ENCODE data around the gene MAGEA9B.
"Not testable (repeated sequence)": the region's sequence is repeated elsewhere in the genome, so short reads cannot be mapped to it uniquely, and the experiment has no call there.

Gene MAGEA9B

GRCh38 chrX:149563359-149563758 is 23.9 kb downstream of the MAGEA9B start:
- TF ChIP-seq CTCF (IDR thresholded peaks at IDR 0.05; ENCODE audit: low read depth, low read length, missing control alignments): no peak

GRCh38 chrX:149555251-149555650 is 32.0 kb downstream of the MAGEA9B start:
- not testable (repeated sequence) for H3K4me3 ChIP-seq (ENCODE audit: low read depth, low read length); DNase-seq (ENCODE audit: low read depth)

More at GRCh38 chrX:149563359-149563758, 23.9 kb downstream of the MAGEA9B start:
- no peak overlapping the region for H3K4me3 ChIP-seq (ENCODE audit: low read depth, low read length)
- DNase-seq (ENCODE audit: low read depth): no peak

GRCh38 chrX:149551939-149552248 is 35.4 kb downstream of the MAGEA9B start:
- not testable (repeated sequence) for DNase-seq (ENCODE audit: low read depth)

GRCh38 chrX:149551245-149551938 is 35.9 kb downstream of the MAGEA9B start:
- not testable (repeated sequence) for DNase-seq (ENCODE audit: low read depth); H3K4me3 ChIP-seq (ENCODE audit: low read depth, low read length)

More at GRCh38 chrX:149551939-149552248, 35.4 kb downstream of the MAGEA9B start:
- not testable (repeated sequence) for H3K4me3 ChIP-seq (ENCODE audit: low read depth, low read length)

DNA sequence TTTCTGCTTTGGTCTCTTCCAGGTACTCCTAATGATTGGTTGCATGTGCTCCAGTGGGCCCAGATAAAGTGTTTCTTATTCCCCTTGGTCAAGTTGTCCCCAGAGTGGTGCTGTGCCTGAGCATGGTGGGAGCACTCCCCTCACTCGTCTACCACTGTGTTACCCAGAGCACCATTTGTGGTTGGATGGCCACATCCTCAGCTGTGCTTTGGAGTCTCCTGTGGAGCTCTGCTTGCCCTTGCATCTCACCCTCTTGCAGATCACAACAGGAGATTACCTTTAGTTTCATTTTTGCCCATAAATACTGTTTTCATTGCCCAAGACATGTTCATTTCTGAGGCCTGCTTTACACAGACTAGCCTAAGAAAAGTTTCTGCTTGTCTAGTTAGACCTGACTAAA is 36.8 kb downstream of the MAGEA9B start:
- DNase-seq (ENCODE audit: low read depth); H3K4me3 ChIP-seq (ENCODE audit: low read depth, low read length): not testable (repeated sequence)

DNA sequence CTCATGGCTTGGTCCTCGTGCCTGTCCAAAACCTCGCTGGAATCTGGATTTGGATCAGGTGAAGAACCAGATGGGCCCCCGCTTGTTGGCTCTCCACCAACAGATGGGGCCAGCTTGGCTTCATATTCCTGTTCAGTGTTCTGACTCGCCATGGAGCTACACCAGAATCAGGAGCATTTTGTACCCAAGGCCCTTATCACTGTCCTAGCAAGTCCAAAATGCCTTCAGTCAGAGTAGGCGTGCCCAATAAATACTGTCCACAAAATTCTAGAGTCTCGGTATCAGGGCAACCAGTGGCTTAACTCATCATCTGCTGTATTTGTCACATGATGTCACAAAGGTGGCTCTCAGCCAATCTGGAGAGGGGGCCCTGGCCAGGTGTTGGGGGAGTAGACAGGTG is 37.6 kb downstream of the MAGEA9B start, which contains the start of gene HSFX3:
Gene HSFX3 (minus strand): TSS at position 224 of the 400 bp plus-strand sequence. CDS start 72 bp downstream, at position 152.
- not testable (repeated sequence) for DNase-seq (ENCODE audit: low read depth); H3K4me3 ChIP-seq (ENCODE audit: low read depth, low read length)

DNA sequence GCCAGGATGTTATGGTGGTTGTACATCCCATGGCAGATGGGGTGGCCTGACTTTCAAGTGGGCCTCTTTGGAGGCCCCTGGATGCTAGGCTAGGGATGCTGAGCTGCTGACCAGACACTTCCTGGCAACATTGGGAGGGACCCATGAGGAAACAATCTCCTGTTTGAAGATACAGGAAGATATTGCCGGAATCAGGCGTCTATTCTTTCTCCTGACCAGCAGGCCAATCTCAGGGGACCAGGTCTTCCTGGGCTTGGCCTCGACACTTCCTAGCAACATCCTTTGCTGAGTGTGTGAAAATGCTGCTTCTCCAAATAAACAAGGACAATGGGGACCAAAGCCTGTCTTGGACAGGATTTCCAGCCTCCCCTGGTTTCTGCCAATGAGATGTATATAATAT is 39.5 kb downstream of the MAGEA9B start:
- H3K4me3 ChIP-seq (ENCODE audit: low read depth, low read length); DNase-seq (ENCODE audit: low read depth): not testable (repeated sequence)

- DNase-seq (ENCODE audit: low read depth); H3K4me3 ChIP-seq (ENCODE audit: low read depth, low read length): not testable (repeated sequence)
Measured at GRCh38 chrX:149546962-149547361, 40.3 kb downstream of the MAGEA9B start.

- H3K4me3 ChIP-seq (ENCODE audit: low read depth, low read length): not testable (repeated sequence)
Measured at GRCh38 chrX:149545545-149546543, 41.4 kb downstream of the MAGEA9B start.

DNA sequence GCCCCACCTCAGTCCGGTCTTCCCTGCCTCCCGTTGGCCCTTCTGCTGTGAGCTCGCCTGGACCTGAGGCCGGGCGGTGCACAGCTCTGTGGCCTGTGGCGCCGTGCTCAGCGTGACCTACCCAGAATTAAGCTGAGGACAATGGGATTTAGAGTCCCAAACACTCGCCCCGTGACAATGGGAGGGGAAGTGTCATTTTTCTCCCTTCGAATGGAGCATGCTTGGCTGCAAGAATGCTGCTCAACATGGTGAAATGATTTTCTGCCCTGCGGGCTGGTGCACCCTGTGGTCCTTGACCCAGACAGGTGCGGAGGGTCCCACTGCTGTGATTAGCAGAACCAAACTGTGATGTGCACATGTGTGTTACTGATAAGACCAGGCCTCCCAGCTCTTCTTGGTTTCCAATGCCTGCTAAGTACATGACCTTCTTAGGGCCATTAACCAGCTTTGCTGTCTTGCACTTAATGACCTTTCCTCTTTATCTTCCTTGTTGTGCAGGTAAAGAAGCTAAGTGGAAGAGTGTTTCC is 45.7 kb downstream of the MAGEA9B start:
- H3K4me3 ChIP-seq (ENCODE audit: low read depth, low read length): peak overlapping the region; percentile 75
- no peak for DNase-seq (ENCODE audit: low read depth)
- no peak for TF ChIP-seq CTCF (IDR thresholded peaks at IDR 0.05; ENCODE audit: low read depth, low read length, missing control alignments)

More at GRCh38 chrX:149545545-149546543, 41.4 kb downstream of the MAGEA9B start:
- DNase-seq (ENCODE audit: low read depth): not testable (repeated sequence)

Data from GM12864 (cell line).